RWPE2 (cell line): ENCODE measurements around the gene AKR7A2.

Experiments used
- ATAC-seq: fragments of 200-7000 bp; cut with Tn5 transposase; 3 replicates; pipeline ENCODE4 v1.9.1; 2021; ENCODE audit warnings: low read depth
- DNase-seq: peaks from one replicate; pipeline ENCODE4 v3.0.0-alpha.2; 2020; ENCODE audit warnings: low spot score
- H3K27ac ChIP-seq: fragments of 450-650 bp; 2 replicates; pipeline ENCODE4 v1.5.1; 2017; ENCODE audit warnings: mild to moderate bottlenecking; ENCODE audit not compliant: poor library complexity, severe bottlenecking
- H3K27me3 ChIP-seq: fragments of 250-450 bp; sonication (Bioruptor Pico); 2 replicates; pipeline ENCODE4 v1.5.1; 2021; ENCODE audit warnings: mild to moderate bottlenecking, moderate library complexity; ENCODE audit not compliant: insufficient read depth, poor library complexity, severe bottlenecking
- H3K36me3 ChIP-seq: fragments of 250-450 bp; sonication (Bioruptor Pico); 2 replicates; pipeline ENCODE4 v1.5.1; 2020; ENCODE audit warnings: low read depth, mild to moderate bottlenecking, moderate library complexity
- H3K4me1 ChIP-seq: fragments of 250-450 bp; sonication (Bioruptor Pico); 2 replicates; pipeline ENCODE4 v1.5.1; 2021; ENCODE audit warnings: mild to moderate bottlenecking, moderate library complexity; ENCODE audit not compliant: insufficient read depth, poor library complexity, severe bottlenecking
- H3K4me3 ChIP-seq: fragments of 250-450 bp; sonication (Bioruptor Pico); 2 replicates; pipeline ENCODE4 v1.5.1; 2021; ENCODE audit warnings: mild to moderate bottlenecking, moderate library complexity; ENCODE audit not compliant: severe bottlenecking
- H3K9me3 ChIP-seq: fragments of 250-450 bp; sonication (Bioruptor Pico); 2 replicates; pipeline ENCODE4 v1.5.1; 2021; ENCODE audit warnings: mild to moderate bottlenecking, moderate library complexity; ENCODE audit not compliant: severe bottlenecking
- TF ChIP-seq, protein P1 (sequence below): fragments of 450-650 bp; IDR thresholded peaks from one replicate; pipeline ENCODE4 v1.5.1; 2017; ENCODE audit warnings: mild to moderate bottlenecking, moderate library complexity; ENCODE audit not compliant: poor library complexity, severe bottlenecking

Gene AKR7A2

GRCh38 chr1:19312782-19313635, 1.1 kb upstream of the AKR7A2 start:
- TF ChIP-seq, protein P1, sequence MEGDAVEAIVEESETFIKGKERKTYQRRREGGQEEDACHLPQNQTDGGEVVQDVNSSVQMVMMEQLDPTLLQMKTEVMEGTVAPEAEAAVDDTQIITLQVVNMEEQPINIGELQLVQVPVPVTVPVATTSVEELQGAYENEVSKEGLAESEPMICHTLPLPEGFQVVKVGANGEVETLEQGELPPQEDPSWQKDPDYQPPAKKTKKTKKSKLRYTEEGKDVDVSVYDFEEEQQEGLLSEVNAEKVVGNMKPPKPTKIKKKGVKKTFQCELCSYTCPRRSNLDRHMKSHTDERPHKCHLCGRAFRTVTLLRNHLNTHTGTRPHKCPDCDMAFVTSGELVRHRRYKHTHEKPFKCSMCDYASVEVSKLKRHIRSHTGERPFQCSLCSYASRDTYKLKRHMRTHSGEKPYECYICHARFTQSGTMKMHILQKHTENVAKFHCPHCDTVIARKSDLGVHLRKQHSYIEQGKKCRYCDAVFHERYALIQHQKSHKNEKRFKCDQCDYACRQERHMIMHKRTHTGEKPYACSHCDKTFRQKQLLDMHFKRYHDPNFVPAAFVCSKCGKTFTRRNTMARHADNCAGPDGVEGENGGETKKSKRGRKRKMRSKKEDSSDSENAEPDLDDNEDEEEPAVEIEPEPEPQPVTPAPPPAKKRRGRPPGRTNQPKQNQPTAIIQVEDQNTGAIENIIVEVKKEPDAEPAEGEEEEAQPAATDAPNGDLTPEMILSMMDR: no peak
- Histone ChIP-seq H3K4me3 (peak overlapping the region; percentile 86), H3K27me3 (no peaks in the 10 kb centered on the region), H3K9me3 (no peaks in the 10 kb centered on the region), H3K4me1 (peaks cover 6% of the 10 kb centered on the region), H3K27ac (peak overlapping the region; percentile 53), H3K36me3 (peaks cover 8% of the 10 kb centered on the region)
- DNase-seq: peak; percentile 16
- no peak for ATAC-seq

- TF ChIP-seq, protein P1: no peak
- Histone ChIP-seq H3K27ac (peak overlapping the region; percentile 53), H3K36me3 (peaks cover 18% of the 10 kb centered on the region), H3K4me3 (peak overlapping the region; percentile 86), H3K27me3 (no peaks in the 10 kb centered on the region), H3K9me3 (no peaks in the 10 kb centered on the region), H3K4me1 (peaks cover 6% of the 10 kb centered on the region)
- peak; percentile 43 for ATAC-seq
- peak; percentile 66 for DNase-seq
Observed at GRCh38 chr1:19311503-19311930, 427 bp downstream of the AKR7A2 start.

GRCh38 chr1:19310720-19311502, 1.0 kb downstream of the AKR7A2 start:
- TF ChIP-seq, protein P1: no peak
- DNase-seq: peak; percentile 24
- H3K4me3 ChIP-seq: peak overlapping the region; percentile 86
- H3K27ac ChIP-seq: peak overlapping the region; percentile 53
- H3K4me1 ChIP-seq: peaks cover 6% of the 10 kb centered on the region
- H3K9me3 ChIP-seq: no peaks in the 10 kb centered on the region
- no peaks in the 10 kb centered on the region for H3K27me3 ChIP-seq
- peak; percentile 24 for ATAC-seq
- peaks cover 18% of the 10 kb centered on the region for H3K36me3 ChIP-seq

DNA sequence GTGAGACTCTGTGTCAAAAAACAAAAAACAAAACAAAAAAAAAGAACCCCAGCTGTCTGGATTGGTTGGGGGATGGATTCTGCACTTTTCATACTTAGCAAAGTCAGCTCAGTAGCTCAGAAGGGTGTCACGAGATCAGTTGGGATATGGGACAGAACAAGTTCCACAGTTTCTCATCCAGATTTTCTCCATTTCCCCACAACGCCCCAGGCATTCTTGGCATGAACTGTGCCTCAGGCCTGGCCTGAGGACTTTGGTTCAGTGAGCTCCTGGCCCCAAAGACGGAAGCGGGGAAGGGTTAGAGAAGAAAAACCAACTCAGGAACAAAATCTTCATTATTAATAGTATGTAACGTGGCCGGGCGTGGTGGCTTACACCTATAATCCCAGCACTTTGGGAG, 1.9 kb downstream of the AKR7A2 start:
- DNase-seq (peak; percentile 10), ATAC-seq (no peak)
- Histone ChIP-seq H3K27me3 (no peaks in the 10 kb centered on the region), H3K4me1 (peaks cover 4% of the 10 kb centered on the region), H3K36me3 (peaks cover 18% of the 10 kb centered on the region), H3K4me3 (no peak overlapping the region), H3K9me3 (no peaks in the 10 kb centered on the region), H3K27ac (no peak overlapping the region)
- TF ChIP-seq, protein P1: no peak
